DND-41 (cell line): ENCODE results near the gene RFESD.

Experiments
- ATAC-seq: fragments of 200-7000 bp; cut with Tn5 transposase; 3 replicates; pipeline ENCODE4 v1.9.1; 2021; ENCODE audit warnings: low read depth; ENCODE audit not compliant: insufficient read depth
- DNase-seq: peaks from one replicate; pipeline ENCODE4 v3.0.0-alpha.2; 2020
- H2AFZ ChIP-seq: 2 replicates; pipeline ENCODE4 v1.6.0; 2012; ENCODE audit warnings: low read depth, low read length
- H3K27ac ChIP-seq: 2 replicates; pipeline ENCODE4 v1.5.1; 2012; ENCODE audit warnings: low read length, inconsistent platforms
- H3K27me3 ChIP-seq: fragments of 200-600 bp; sonication (generic); 2 replicates; pipeline ENCODE4 v1.6.0; 2012; ENCODE audit warnings: low read length, mild to moderate bottlenecking, inconsistent platforms; ENCODE audit not compliant: insufficient read depth, poor library complexity
- H3K36me3 ChIP-seq: 2 replicates; pipeline ENCODE4 v1.5.1; 2012; ENCODE audit warnings: low read length, inconsistent platforms; ENCODE audit not compliant: insufficient read depth
- H3K4me1 ChIP-seq: 2 replicates; pipeline ENCODE4 v1.5.1; 2012; ENCODE audit warnings: mild to moderate bottlenecking, low read length; ENCODE audit not compliant: insufficient read depth
- H3K4me2 ChIP-seq: 2 replicates; pipeline ENCODE4 v1.6.0; 2012; ENCODE audit warnings: mild to moderate bottlenecking, moderate library complexity, low read length, inconsistent platforms; ENCODE audit not compliant: insufficient read depth
- H3K4me3 ChIP-seq, 2 experiments: fragments of 200-600 bp in 1 of 2; shearing (Covaris generic) in 1 of 2; 2 replicates each; pipeline ENCODE4 v1.5.1; 2012 to 2016; ENCODE audit warnings: inconsistent platforms in 2 of 2, low read length in 2 of 2, mild to moderate bottlenecking in 2 of 2, low read depth in 1 of 2, moderate library complexity in 1 of 2
- H3K79me2 ChIP-seq: 2 replicates; pipeline ENCODE4 v1.6.0; 2012; ENCODE audit warnings: low read length, inconsistent platforms; ENCODE audit not compliant: insufficient read depth
- H3K9ac ChIP-seq: 2 replicates; pipeline ENCODE4 v1.6.0; 2012; ENCODE audit warnings: low read depth, mild to moderate bottlenecking, inconsistent platforms, low read length, moderate library complexity
- H3K9me3 ChIP-seq: 2 replicates; pipeline ENCODE4 v1.5.1; 2012; ENCODE audit warnings: low read length, moderate library complexity, mild to moderate bottlenecking, inconsistent platforms; ENCODE audit not compliant: insufficient read depth, severe bottlenecking
- H4K20me1 ChIP-seq: 2 replicates; pipeline ENCODE4 v1.6.0; 2012; ENCODE audit warnings: low read length; ENCODE audit not compliant: insufficient read depth
- EZH2 ChIP-seq: IDR thresholded peaks from 3 replicates; pipeline ENCODE4 v1.6.1; 2012; ENCODE audit warnings: borderline replicate concordance, low read depth, mild to moderate bottlenecking, moderate library complexity, low read length, inconsistent platforms; ENCODE audit not compliant: severe bottlenecking
- TF ChIP-seq, protein P1 (sequence below): IDR thresholded peaks from 2 replicates; pipeline ENCODE4 v1.5.1; 2012; ENCODE audit warnings: borderline replicate concordance, low read length, moderate library complexity, mild to moderate bottlenecking; ENCODE audit not compliant: poor library complexity, severe bottlenecking; ENCODE audit errors: extremely low read depth

Gene RFESD

DNA sequence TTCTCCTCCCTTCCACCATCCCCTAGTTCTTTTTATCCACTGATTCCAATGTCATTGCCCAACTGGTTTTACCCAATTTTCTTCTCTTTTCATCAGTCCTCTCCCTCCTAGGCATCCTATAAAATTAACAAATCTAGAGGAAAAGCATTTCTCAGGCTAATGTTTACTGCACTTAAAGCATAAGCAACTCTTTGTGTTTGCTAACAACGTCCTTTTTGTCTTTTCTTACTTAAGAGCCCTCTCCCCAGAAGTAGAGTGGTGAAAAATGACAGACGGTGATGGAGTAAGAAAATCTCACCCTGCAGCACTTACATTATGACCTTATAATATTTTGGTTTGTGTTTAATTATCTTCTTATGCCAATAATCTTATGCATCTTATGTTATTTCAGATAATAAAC lies 37.8 kb downstream of the RFESD start:
- no peaks in the 10 kb centered on the region for H3K9me3 ChIP-seq

DNA sequence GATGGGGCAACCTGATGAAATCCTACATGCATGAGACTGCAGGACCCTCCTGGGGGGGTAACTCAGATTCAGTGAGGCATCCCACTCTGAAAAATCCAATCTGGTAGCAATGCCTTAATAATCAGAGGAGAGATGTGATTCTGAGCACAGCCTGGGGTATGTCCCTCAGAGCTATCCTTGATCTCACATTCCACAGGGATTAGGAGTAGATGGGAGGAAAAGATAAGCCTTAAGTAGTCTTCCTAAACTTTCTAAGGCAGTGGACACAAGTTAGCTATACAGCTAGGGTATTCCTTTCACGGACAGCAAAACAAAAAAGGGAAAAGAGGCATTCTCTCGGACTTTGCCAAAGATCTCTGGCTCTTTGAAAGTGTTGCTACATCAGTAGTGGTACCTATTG lies 40.1 kb downstream of the RFESD start:
- no peak overlapping the region for H3K27ac ChIP-seq
- no peak overlapping the region for H3K4me3 ChIP-seq
- no peak overlapping the region for H2AFZ ChIP-seq
- H3K79me2 ChIP-seq, result no peaks in the 10 kb centered on the region
- no peaks in the 10 kb centered on the region for H3K36me3 ChIP-seq
- DNase-seq, result no peak
- H4K20me1 ChIP-seq, result no peaks in the 10 kb centered on the region
- H3K27me3 ChIP-seq, result no peaks in the 10 kb centered on the region
- no peak overlapping the region for H3K4me2 ChIP-seq
- H3K9me3 ChIP-seq, result no peaks in the 10 kb centered on the region
- H3K4me1 ChIP-seq, result no peaks in the 10 kb centered on the region
- TF ChIP-seq EZH2, result no peak
- TF ChIP-seq, protein P1, sequence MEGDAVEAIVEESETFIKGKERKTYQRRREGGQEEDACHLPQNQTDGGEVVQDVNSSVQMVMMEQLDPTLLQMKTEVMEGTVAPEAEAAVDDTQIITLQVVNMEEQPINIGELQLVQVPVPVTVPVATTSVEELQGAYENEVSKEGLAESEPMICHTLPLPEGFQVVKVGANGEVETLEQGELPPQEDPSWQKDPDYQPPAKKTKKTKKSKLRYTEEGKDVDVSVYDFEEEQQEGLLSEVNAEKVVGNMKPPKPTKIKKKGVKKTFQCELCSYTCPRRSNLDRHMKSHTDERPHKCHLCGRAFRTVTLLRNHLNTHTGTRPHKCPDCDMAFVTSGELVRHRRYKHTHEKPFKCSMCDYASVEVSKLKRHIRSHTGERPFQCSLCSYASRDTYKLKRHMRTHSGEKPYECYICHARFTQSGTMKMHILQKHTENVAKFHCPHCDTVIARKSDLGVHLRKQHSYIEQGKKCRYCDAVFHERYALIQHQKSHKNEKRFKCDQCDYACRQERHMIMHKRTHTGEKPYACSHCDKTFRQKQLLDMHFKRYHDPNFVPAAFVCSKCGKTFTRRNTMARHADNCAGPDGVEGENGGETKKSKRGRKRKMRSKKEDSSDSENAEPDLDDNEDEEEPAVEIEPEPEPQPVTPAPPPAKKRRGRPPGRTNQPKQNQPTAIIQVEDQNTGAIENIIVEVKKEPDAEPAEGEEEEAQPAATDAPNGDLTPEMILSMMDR, result no peak
- no peak overlapping the region for H3K9ac ChIP-seq
- ATAC-seq, result no peak

More for the DNA sequence above, 37.8 kb downstream of the RFESD start:
- DNase-seq (no peak), ATAC-seq (no peak)
- Histone ChIP-seq H4K20me1 (no peaks in the 10 kb centered on the region), H3K27ac (no peak overlapping the region), H2AFZ (no peak overlapping the region), H3K36me3 (no peaks in the 10 kb centered on the region), H3K4me3 (no peak overlapping the region), H3K4me1 (no peaks in the 10 kb centered on the region), H3K9ac (no peak overlapping the region), H3K27me3 (no peaks in the 10 kb centered on the region), H3K79me2 (no peaks in the 10 kb centered on the region), H3K4me2 (no peak overlapping the region)
- TF ChIP-seq, protein P1, result no peak
- TF ChIP-seq EZH2, result no peak

DNA sequence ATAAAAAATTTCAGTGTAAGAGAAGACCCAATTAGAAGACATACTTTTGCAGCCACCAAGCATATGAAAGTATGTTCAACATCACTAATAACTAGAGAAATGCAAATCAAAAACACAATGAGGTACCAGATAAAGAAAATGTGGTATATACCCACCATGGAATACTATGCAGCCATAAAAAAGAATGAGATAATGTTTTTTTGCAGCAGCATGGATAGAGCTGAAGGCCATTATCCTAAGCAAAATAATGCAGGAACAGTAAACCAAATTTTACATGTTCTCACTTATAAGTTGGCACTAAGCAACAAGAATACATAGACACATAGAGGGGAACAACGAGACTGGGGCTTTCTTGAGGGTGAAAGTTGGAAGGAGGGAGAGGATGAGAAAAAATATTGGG lies 43.1 kb downstream of the RFESD start:
- H3K79me2 ChIP-seq, result no peaks in the 10 kb centered on the region
- TF ChIP-seq EZH2, result no peak
- TF ChIP-seq, protein P1, result no peak
- H3K4me1 ChIP-seq, result no peaks in the 10 kb centered on the region
- H3K9ac ChIP-seq, result no peak overlapping the region
- H3K9me3 ChIP-seq, result no peaks in the 10 kb centered on the region
- H3K36me3 ChIP-seq, result no peaks in the 10 kb centered on the region
- no peaks in the 10 kb centered on the region for H4K20me1 ChIP-seq
- H2AFZ ChIP-seq, result no peak overlapping the region
- DNase-seq (no peak), ATAC-seq (no peak)
- no peak overlapping the region for H3K4me2 ChIP-seq
- H3K27me3 ChIP-seq, result no peaks in the 10 kb centered on the region
- H3K4me3 ChIP-seq, result no peak overlapping the region
- no peak overlapping the region for H3K27ac ChIP-seq

DNA sequence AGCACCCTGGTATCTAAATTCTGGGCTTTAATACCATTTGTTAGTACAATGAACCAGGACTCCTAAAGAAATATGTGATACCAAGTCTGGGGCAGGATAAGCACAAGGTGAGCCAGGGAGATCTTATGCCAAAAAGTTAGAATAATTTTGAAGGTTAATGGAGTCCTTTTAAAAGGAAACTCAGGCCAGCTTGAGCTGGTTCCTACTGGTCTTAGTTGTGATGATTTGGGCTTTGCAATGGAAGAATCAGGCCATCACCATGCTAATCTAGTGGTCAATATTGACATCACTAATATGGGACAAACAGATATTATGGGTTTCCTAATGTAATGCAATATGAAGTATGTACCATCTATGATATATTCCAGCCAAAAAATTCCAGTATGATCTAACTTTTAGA lies 43.8 kb downstream of the RFESD start:
- Histone ChIP-seq H3K4me2 (no peak overlapping the region), H3K79me2 (no peaks in the 10 kb centered on the region)

More for the DNA sequence above, 43.8 kb downstream of the RFESD start:
- H3K27ac ChIP-seq, result no peak overlapping the region
- TF ChIP-seq, protein P1, result no peak
- no peak for TF ChIP-seq EZH2
- H3K4me3 ChIP-seq, result no peak overlapping the region
- no peaks in the 10 kb centered on the region for H3K9me3 ChIP-seq
- no peaks in the 10 kb centered on the region for H3K27me3 ChIP-seq
- H3K4me1 ChIP-seq, result no peaks in the 10 kb centered on the region
- H4K20me1 ChIP-seq, result no peaks in the 10 kb centered on the region
- H3K36me3 ChIP-seq, result no peaks in the 10 kb centered on the region
- DNase-seq (no peak), ATAC-seq (no peak)
- no peak overlapping the region for H2AFZ ChIP-seq
- H3K9ac ChIP-seq, result no peak overlapping the region
